LHCN-M2 (cell line): ENCODE data around the gene RNF141. TPM values are rescaled to one million over a fixed set of nuclear protein-coding genes. Genes with fewer than 3 reads are reported as not detected.

Experiments used
- DNase-seq: peaks from one replicate; pipeline ENCODE4 v3.0.0-alpha.2; 2012; ENCODE audit warnings: low read depth
- total RNA-seq: library from RNA; depleted of rRNA; stranded (reverse); fragments of >200 nt; gene quantifications from 2 replicates; pipeline ENCODE4 v1.2.3, GENCODE V29; 2014

The RNF141 gene
- total RNA-seq, 1 experiment from 2014 or later, result 28.8 TPM

DNA sequence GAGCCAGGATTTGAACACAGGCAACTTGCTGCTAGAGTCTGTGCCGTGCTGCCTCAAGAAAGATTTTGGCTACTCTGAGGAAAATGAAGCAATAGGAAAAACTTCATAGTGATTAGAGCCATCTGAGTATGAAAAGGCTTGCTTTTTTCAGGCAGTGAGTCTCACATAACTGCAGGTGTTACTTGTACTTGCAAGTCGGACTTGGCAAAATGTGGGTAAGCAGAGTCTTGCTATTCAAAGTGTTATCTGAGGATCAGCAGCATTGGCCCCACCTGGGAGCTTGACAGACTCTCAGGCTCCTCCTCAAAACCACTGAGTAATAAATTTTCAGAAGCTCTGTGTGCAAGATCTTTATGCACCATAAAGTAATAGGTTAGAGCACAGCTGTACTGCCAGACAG, 18.1 kb downstream of the RNF141 start:
- DNase-seq, result no peak

DNA sequence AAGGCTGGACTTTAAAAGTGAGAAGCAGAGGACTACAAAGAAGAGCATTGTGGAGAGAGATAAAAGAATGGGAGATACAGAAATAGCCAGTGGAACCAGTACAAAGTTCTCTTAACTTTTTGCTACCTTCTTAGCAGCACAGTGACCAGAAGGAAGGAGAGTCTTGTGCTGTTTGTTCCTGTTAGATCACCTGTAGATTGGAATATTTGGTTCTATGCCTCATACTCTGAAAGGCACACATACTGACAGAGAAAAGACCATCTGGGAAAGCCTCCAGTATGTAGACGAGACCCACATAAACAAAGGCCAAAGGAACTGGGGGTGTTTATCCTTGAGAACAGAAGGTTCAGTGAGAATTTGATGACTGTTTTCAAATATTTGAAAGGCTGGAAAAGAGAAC, 18.7 kb downstream of the RNF141 start:
- no peak for DNase-seq

DNA sequence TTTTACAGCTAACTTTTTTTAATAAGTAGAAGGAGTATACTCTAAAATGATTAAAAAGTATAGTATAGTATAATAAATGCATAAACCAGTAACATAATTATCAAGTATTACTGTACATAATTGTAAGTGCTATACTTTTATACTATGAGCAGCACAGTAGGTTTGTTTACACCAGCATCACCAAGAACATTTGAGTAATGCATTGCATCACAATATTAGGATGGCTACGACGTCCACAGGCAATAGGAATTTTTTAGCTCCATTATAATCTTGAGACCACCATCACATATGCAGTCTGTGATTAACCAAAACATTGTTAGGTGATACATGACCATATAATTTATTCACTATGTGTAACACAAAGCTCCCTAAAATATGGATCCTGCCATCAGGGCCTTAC, 20.4 kb downstream of the RNF141 start:
- no peak for DNase-seq

DNA sequence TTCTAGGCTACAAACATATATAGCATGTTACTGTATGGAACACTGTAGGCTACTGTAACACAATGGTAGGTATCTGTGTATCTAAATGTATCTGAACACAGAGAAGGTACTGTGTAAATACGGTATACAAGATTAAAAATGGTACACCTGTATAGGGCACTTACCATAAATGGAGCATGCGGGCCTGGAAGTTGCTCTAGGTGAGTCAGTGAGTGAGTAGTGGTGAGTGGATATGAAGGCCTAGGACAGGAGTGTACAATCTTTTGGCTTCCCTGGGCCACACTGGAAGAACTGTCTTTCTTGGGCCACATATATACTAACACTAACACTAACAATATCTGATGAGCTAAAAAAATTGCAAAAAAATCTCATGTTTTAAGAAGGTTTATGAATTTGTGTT, 21.4 kb downstream of the RNF141 start:
- DNase-seq, result no peak

DNA sequence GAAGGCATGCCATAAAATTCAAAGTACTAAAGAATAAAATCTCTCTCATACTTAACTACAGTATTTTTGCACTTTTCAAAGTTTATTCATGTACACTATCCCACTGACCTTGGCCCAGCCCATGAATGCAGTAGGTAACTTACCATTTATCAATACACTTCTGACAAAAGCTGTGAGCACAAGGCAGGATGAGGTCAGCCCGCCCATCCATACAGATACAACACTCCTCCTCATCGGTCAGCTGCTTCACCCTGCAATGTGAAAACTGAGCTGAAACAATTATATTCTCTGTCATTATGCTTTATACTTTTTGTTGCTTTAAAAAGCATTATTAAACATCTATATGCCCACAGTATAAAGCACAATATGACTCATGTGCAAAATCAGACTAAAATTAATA, 22.1 kb downstream of the RNF141 start:
- no peak for DNase-seq

DNA sequence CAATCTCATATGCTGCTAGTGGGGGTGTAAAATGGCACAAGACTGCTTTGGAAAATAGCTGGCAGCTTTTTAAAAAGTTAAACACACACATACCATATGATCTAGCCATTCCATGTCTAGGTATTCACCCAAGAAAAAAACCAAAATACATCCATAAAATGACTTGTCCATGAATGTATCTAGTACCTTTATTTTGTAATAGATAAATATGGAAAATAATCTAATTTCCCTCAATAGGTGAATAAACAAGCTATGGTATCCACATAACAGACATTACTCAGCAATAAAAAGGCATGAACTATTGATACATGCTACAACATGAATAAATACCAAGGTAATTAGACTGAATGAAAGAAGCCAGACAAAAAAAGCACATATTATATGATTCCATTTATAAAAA, 22.9 kb downstream of the RNF141 start:
- DNase-seq, result no peak

DNA sequence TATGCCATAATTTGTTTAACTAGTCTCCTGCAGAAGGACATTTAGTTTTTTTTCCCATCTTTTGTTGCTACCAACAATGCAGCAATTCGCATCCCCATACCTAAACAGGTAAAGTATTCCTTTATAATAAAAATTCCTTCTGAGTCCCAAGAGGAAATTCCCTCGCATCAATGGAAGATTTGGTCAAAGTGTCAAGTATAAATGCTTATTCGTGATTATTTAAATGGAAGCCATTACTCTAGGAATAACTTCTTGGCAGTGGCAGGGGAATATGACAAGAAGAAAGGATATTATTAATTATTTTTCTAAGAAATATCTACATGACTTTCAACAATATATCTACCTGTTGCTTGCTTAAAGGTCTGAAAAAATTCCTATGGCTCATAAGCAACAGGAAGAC, 25.6 kb downstream of the RNF141 start:
- no peak for DNase-seq

DNA sequence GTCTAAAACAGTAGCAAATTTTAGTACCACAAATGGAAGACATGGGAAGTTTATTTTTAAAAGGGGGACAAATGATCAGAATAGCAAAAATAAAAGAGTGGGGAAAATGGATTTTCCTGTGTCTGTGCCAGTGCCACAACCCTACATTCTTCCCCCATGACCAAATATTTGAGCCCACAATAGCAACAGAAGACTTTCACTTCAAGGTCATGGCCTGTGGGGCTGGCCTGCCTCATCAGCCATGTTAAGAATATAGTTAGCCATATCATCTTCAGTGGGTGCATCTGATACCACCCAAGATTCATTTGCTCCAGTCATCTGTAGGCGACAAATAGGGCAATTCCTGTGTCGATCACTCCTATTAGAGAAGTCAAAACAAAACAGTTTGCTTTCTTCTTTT, 26.3 kb downstream of the RNF141 start:
- DNase-seq, result peak; percentile 42

DNA sequence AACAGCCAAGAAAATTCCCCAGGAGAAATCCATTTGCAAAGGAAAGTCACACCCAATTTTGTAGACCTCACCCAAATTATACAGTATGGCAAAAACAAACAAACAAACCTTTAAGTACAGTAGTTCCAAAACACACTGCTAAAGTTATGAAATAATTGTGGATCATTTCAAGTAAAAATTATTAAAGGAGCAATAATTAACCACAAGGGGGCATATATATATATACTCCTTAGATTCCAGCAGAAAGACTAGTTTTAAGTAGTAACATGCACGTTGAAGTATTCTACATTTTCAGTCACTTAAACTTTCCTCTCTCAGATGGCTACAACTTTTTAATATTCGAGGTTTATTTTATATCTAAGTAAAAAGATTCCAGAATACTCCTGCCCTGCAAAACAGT, 26.8 kb downstream of the RNF141 start:
- DNase-seq, result peak; percentile 14

DNA sequence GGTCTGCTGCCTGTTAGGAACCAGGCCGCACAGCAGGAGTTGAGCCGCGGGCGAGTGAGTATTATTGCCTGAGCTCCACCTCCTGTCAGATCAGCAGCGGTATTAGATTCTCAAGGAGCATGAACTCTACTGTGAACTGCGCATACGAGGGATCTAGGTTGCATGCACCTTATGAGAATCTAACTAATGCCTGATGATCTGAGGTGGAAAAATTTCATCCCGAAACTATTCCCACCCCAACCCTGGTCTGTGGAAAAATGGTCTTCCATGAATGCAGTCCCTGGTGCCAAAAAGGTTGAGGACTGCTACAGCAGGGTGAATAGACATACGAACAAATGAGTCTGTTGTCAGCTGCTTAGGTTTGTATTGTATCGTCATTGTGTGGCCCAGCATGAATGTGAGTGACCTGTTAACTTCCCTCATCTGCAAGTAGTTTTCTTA, 29.8 kb downstream of the RNF141 start:
- no peak for DNase-seq

DNA sequence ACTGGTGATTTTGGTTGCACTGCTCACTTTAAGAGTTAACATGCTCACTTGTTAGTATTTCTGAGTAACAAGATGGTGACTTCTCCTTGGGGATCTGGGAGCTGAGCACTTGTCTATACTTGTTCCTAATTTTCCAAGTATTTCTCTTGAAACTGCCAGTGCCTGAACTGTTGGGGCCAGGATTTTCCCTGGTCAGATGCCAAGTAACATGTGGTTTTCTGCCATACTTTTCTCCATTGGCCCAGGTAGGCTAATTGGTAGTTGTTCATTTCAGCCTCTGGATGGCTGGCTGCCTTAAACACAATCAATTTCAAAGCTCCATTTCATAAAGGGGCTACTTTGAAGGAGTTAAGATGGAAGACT, 35.0 kb downstream of the RNF141 start:
- no peak for DNase-seq

DNA sequence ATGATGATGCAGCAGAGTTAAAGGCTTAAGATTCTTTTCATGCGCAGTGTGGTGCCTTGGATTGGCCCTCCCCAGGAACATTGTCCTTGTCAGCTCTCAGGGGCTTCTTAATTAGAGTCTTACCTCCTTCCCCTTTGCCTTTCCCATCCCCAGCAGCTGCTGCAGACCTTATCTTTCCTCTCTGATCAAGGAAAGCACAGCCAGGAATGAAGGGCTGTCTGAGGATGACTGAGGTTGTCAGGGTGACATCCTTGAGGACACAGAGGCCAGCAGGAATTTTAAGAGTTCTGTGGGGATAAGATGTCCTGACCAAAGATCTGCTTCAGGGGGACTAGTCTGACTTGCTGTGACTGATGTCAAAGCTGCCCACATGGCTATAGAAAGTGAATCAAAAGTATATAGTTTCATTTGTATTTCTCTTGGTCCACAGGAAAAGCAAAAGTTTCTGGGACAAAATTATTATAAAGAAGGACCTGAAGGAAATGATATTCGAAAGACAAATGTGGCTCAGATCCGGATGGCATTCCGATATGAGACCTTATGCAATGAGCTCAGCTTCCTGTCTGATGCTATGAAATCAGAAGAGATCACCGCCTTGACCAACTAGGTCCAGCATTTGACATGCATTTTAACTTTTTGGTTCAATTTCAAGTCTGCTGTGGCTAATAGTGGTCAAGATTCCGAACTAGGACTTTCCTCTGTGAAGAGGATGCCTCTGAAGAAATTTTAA, 35.5 kb downstream of the RNF141 start:
- DNase-seq, result no peak

DNA sequence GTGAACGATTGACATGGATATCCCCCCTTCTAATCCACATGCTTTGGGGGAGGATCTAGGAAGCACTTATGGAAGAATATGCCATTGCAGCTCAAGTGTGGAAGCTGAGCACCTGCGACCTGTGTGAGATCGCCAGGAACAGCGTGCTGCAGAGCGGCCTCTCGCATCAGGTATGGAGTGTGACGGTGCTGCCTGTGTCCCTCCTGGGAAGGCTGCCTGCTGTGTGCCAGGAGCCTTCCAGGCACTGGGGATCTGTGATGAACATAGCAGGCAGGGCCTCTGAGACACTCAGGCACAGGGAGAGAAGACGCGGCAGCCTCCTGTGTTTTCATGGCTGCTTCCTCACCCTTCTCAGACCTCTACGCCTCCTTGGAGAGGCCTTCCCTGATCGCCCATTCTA, 36.5 kb downstream of the RNF141 start:
- no peak for DNase-seq

DNA sequence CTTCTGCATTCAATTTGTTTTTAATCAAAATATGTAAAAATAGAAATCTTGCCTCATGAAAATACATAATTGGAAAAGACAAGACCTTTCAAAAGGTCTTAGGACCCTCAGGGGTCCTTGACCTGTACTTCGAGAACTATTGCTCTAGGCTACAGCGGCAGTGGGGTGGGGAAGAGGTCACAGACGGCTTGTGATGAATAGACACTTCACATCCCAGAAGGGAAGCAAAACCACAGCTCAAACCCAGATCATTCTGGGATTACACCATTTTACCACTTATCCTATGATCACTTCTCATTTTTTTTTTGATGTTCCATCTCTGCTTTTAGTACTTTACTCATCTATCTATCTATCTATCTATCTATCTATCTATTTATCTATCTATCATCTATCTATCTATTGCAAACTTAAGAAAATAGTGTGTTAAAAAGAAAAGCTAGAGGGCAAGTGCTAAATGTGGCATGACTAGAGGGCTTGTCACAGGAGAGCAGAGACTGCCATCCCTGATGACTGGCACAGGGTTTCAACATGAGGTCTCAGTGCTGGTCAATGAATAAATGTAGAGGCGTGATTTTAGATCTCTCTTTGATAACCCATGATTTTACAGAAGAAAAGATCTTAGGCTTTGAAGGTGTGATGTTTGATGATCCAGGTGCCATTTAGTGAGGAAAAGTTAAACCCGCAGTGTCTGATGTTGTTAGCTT, 37.1 kb downstream of the RNF141 start:
- no peak for DNase-seq

DNA sequence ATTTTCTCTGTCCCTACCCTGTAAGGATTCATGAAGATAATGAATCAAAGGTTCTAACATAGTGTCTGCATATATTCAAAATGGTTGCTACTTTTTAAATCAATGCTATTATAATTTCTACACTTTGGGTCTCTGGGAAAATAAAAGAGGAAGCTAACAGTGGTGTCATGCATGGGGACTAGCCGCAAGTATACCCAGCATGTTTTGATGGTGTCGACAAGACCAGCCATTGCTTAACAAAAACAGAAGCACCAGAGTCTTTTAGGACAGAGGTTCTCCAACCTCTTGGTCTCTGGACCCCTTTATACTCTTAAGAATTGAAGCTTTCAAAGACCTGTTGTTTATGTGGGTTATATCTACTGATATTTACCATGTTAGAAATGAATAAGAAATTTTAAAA, 37.8 kb downstream of the RNF141 start:
- no peak for DNase-seq

DNA sequence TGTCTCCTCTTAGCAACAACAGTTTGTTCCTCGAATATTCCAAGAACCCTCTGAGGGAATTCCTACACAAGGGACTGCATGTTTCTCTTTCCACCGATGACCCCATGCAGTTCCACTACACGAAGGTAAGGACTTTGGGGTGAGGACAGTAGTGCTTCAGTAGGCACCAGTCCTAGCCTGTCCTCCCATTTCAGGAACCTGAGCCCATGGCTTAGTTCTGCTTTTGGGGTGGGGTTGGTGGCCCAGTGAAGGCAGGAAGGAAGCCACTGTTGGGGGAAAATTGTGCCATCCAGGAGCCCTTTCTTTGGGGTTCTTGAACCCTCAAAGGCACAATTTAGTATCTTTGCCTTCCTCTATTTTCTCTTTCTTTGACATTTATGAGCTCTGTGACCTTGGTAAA, 38.2 kb downstream of the RNF141 start:
- no peak for DNase-seq

DNA sequence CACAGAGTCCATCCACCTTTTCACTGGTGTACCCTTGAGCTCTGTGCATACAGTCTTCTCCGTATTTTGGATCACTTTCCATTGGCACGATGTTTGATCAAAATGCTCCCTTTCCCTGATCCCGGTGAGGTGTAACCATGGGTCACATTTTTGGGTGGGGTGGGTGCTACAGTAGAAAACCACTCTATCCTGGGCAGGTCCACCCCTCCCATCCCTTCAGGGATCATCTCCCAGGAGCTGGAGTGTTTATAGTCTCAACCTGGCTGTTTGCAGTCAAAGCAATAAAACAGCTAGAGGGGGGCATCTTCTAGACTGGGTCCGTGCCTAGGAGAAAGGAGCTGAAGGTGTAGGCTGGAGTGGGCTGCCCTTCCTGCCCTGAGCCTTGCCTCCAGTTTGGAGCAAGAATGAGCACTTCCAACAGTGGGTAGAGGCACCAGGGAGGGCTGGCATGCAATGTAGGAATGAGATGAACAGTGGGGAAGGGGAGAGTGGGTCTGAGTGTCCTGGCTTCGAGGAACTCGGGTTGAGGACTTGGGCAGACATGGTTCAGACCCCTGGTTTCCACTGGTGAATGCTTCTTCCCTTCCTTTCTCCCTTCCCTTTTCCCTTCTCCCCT, 38.8 kb downstream of the RNF141 start:
- DNase-seq, result no peak

DNA sequence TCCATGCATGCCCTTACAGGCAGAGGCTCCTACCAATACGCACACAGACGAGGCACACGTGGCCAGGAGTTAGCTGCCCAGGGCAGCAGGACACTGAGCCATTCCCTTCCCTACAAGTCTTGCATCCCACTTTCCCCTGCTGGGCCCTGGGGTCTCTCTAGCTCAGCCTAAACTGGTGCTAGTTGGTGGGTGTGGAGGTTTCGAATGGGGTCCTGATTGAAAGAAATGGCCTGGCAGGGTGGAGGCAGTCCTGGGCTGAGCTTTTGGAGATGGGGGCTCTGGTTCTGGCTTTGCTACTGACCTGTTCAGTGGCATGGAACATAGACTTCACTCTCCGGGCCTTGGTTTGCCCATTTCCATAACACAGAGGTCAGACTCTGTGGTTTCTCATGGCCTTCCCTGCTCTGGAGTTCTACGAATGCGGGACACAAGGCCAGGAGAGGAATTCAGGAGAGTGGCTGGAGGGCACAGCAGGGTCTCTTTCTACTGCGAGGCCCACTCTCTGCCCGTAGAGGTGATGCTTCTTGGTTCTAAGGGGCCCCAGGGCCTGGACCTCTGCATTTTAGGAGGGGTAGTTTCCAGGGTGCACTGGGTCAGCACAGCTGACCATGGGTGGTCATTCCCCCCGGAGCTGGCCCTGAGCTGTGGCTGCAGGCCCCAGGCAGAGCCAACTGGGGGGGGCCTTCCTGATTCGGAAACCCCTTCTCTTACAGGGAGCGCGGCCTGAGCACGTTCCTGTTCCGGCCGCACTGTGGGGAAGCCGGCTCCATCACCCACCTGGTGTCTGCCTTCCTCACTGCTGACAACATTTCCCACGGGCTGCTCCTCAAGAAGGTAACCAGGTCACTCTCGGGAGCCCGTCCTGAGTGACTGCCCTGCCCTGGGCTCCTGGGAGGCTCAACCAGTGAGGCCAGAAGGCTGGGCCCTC, 40.0 kb downstream of the RNF141 start:
- no peak for DNase-seq

DNA sequence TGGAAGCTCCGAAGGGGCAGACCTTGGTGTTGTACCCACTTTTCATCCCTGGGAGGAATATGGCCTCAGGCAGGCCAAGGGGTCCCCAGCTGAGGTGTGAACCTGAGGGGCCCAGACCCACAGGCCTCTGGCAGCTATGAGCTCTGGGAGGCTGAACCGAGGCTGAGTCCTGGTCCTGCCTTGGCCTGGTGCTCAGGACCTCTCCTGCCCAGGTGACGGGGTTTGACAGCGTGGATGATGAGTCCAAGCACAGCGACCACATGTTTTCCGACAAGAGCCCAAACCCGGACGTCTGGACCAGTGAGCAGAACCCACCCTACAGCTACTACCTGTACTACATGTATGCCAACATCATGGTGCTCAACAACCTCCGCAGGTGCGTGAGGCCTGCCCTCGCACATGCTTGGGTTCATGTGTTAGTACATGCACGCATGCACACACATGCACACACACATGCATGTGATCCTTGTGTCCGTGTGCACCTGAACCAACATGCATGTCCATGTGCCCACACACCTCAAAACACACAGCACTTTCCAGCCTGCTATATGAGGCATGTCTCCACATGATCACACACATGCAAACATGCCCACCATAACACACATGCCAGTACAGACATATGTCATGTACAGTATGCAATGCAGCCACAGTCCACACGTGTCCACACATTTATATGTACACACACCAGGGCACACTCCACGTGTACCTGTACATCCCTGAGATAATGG, 40.9 kb downstream of the RNF141 start:
- DNase-seq, result no peak

DNA sequence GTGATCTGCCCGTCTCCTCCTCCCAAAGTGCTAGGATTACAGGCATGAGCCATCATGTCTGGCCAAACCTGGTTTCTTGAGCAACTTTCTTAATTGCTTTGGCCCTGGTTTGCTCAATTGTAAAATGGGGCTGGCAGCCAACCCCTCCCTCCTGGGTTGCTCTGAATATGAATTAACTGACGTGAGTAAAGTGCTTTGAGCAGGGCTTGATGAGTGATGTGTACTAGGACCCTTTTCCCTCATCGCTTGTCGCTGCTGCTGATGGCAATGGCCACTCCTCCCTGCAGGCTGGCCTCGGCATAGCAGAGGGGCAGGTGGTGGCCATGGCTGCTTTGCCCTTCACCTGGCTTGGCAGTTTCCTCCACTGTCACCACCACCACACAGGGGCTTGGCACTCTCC, 41.5 kb downstream of the RNF141 start:
- no peak for DNase-seq
